Keratinocyte (primary cell): ENCODE results near the gene REPS2. TPM values are rescaled to one million over a fixed set of nuclear protein-coding genes. Genes with fewer than 3 reads are reported as not detected.

Source experiments
- DNase-seq: peaks from one replicate; pipeline ENCODE4 v3.0.0-alpha.2; 2011; ENCODE audit warnings: low read depth, missing footprints, low spot score
- FAIRE-seq: peaks from 2 replicates; lab custom pipeline; 2011; peaks lifted over from hg19 to GRCh38; lab: Jason Lieb, UNC
- H2AFZ ChIP-seq: 2 replicates; pipeline ENCODE4 v1.6.0; 2012; ENCODE audit warnings: low read length, control low read depth, inconsistent platforms; ENCODE audit not compliant: control insufficient read depth
- H3K27ac ChIP-seq: 2 replicates; pipeline ENCODE4 v1.5.1; 2011; ENCODE audit warnings: low read length; ENCODE audit not compliant: control insufficient read depth, insufficient read depth
- H3K27me3 ChIP-seq: 3 replicates; pipeline ENCODE4 v1.6.0; 2011; ENCODE audit warnings: low read length; ENCODE audit not compliant: control insufficient read depth, insufficient read depth; ENCODE audit errors: extremely low read depth
- H3K36me3 ChIP-seq, 2 experiments: 2 replicates in 1 of 2; 3 replicates in 1 of 2; pipeline ENCODE4 v1.5.1; 2011; ENCODE audit warnings: low read length in 2 of 2, mild to moderate bottlenecking in 1 of 2; ENCODE audit not compliant: control insufficient read depth in 2 of 2, insufficient read depth in 2 of 2; ENCODE audit errors: extremely low read depth in 1 of 2
- H3K4me1 ChIP-seq: 3 replicates; pipeline ENCODE4 v1.5.1; 2011; ENCODE audit warnings: low read length; ENCODE audit not compliant: control insufficient read depth, insufficient read depth; ENCODE audit errors: extremely low read depth
- H3K4me2 ChIP-seq: 3 replicates; pipeline ENCODE4 v1.6.0; 2011; ENCODE audit warnings: low read depth, low read length; ENCODE audit not compliant: control insufficient read depth, insufficient read depth; ENCODE audit errors: extremely low read depth
- H3K4me3 ChIP-seq, 3 experiments: fragments of 200-600 bp in 1 of 3; sonication (generic) in 1 of 3; 2 replicates in 2 of 3; 3 replicates in 1 of 3; pipeline ENCODE4 v1.5.1; 2011 to 2016; ENCODE audit warnings: low read length in 3 of 3, mild to moderate bottlenecking in 3 of 3, control low read depth in 2 of 3, inconsistent platforms in 1 of 3, low read depth in 1 of 3, mixed read lengths in 1 of 3, mixed run types in 1 of 3, moderate library complexity in 1 of 3; ENCODE audit not compliant: control insufficient read depth in 2 of 3, insufficient read depth in 2 of 3; ENCODE audit errors: extremely low read depth in 1 of 3
- H3K79me2 ChIP-seq: 2 replicates; pipeline ENCODE4 v1.6.0; 2012; ENCODE audit warnings: low read length; ENCODE audit not compliant: control insufficient read depth, insufficient read depth
- H3K9ac ChIP-seq: 3 replicates; pipeline ENCODE4 v1.6.0; 2011; ENCODE audit warnings: low read length; ENCODE audit not compliant: control insufficient read depth, insufficient read depth; ENCODE audit errors: extremely low read depth
- H3K9me1 ChIP-seq: 3 replicates; pipeline ENCODE4 v1.6.0; 2011; ENCODE audit warnings: low read length; ENCODE audit not compliant: control insufficient read depth, insufficient read depth; ENCODE audit errors: extremely low read depth
- H3K9me3 ChIP-seq: 2 replicates; pipeline ENCODE4 v1.5.1; 2012; ENCODE audit warnings: low read depth, low read length; ENCODE audit not compliant: control insufficient read depth
- H4K20me1 ChIP-seq: 3 replicates; pipeline ENCODE4 v1.6.0; 2011; ENCODE audit warnings: low read length; ENCODE audit not compliant: control insufficient read depth, insufficient read depth; ENCODE audit errors: extremely low read depth
- CTCF ChIP-seq, 3 experiments: IDR thresholded peaks in 1 of 3; conservative IDR thresholded peaks in 1 of 3; optimal IDR thresholded peaks in 1 of 3; 2 replicates in 2 of 3; 3 replicates in 1 of 3; pipeline versions ENCODE3 to v1.5.1; 2011; ENCODE audit warnings: low read length in 3 of 3, mild to moderate bottlenecking in 3 of 3, moderate library complexity in 2 of 3, control low read depth in 1 of 3, inconsistent platforms in 1 of 3; ENCODE audit not compliant: insufficient read depth in 2 of 3; ENCODE audit errors: extremely low read depth in 1 of 3
- EZH2 ChIP-seq: IDR thresholded peaks from one replicate; pipeline ENCODE4 v1.6.1; 2012; ENCODE audit warnings: inconsistent platforms, mild to moderate bottlenecking, low read length, moderate library complexity
- dilution Hi-C: fragments of 300-500 bp; cut with MboI; formaldehyde crosslinking; loops from one replicate; pipeline ENCODE4 v1.7.0; 2020; ENCODE audit warnings: low sequenced_read_pairs; ENCODE audit not compliant: extremely low pct_ligation_motif_present
- polyA plus RNA-seq, 5 experiments: library from polyadenylated mRNA; depleted of rRNA in 3 of 5; stranded (reverse) in 3 of 5; stranded (forward) in 1 of 5; unstranded in 1 of 5; fragments of >200 nt; gene quantifications; 1 replicate in 1 of 5; 2 replicates in 3 of 5; 3 replicates in 1 of 5; pipeline versions ENCODE4 v1.2.1 to v1.2.3, GENCODE V29; 2011 to 2012; ENCODE audit warnings: missing spikeins in 2 of 5, low read depth in 1 of 5, low replicate concordance in 1 of 5

The REPS2 gene
- polyA plus RNA-seq, 1 donor (not counting 4 experiments of a cell fraction or from before 2014, with no cell fraction given): 2.4 TPM

DNA sequence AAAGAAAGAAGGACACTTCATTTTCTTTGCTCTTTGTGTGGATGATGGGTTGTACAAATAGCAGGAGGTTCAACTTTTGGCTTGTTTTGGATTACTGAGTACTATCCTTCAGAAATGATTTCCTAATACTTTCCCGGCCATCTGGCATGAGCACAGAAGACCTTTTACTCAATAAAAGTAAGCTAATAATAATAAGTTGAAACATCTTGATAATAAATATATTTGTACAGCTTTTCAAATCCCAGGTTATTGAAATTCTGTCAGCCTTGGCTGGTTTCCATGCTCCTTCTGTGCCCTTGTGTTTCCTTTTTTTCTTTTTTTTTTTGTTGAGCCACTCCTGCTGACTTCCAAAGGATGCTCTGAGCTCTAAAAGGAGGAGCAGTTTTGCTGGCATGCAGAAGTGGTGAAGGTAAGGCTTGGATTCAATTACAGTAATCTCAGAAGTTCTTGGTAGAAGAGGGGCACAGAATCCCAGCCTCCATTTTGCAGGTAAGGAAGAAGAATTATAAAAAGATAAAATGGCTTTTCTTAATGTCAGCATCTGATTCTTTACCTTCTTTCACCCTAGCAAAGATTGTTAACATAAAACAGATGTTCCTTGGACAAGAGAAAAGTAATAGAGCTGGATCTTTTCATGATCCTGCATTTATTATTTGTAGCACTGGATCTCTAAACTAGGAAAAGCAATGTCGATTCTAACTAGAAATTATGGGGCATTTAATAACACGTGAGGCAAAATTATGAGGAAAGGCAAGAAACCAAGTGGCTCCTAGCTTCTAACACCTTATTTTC lies 31.9 kb downstream of the REPS2 start:
- Histone ChIP-seq H3K9me1 (no peaks in the 10 kb centered on the region), H4K20me1 (no peaks in the 10 kb centered on the region), H3K27me3 (no peaks in the 10 kb centered on the region), H3K4me3 (no peak overlapping the region), H2AFZ (no peak overlapping the region), H3K79me2 (no peaks in the 10 kb centered on the region), H3K36me3 (no peaks in the 10 kb centered on the region), H3K9ac (no peak overlapping the region), H3K4me2 (no peak overlapping the region), H3K9me3 (no peaks in the 10 kb centered on the region), H3K27ac (no peak overlapping the region), H3K4me1 (no peaks in the 10 kb centered on the region)
- dilution Hi-C loops: no loop called here
- TF ChIP-seq CTCF (optimal IDR thresholded peaks at IDR 0.05 in 1 of 3, IDR thresholded peaks at IDR 0.05 in 1 of 3, conservative IDR thresholded peaks at IDR 0.05 in 1 of 3; ENCODE audit: extremely low read depth in 1 of 3, insufficient read depth in 2 of 3, low read length in 3 of 3): no peak
- DNase-seq (no peak), FAIRE-seq (no peak)

DNA sequence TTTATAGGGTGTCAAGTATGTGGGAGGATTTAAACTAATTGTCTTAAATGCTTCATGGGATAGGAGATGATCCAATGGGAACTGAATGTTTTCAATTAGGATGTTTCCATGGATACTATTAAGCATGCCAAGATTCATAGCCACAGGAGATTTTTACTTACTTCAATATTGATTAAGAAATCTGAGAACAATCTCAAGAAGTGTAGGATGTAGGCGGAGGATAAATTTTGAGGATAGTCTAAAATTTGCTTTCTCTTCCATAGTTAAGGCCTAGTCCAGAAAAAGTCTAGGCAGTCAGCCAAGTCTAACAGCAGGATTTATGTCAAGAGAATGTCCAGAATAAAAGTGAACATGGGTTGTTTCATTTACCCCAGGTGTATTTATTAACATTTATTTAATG lies 32.8 kb downstream of the REPS2 start:
- no peaks in the 10 kb centered on the region for H3K79me2 ChIP-seq
- no peak overlapping the region for H2AFZ ChIP-seq
- no peak for FAIRE-seq

More for the DNA sequence above, 32.8 kb downstream of the REPS2 start:
- TF ChIP-seq CTCF (optimal IDR thresholded peaks at IDR 0.05 in 1 of 3, IDR thresholded peaks at IDR 0.05 in 1 of 3, conservative IDR thresholded peaks at IDR 0.05 in 1 of 3; ENCODE audit: extremely low read depth in 1 of 3, insufficient read depth in 2 of 3, low read length in 3 of 3) (no peak), EZH2 (no peak)
- no peak for DNase-seq
- H3K4me1 ChIP-seq: no peaks in the 10 kb centered on the region
- no peaks in the 10 kb centered on the region for H3K9me3 ChIP-seq
- no peaks in the 10 kb centered on the region for H4K20me1 ChIP-seq
- no peak overlapping the region for H3K27ac ChIP-seq
- no peak overlapping the region for H3K4me3 ChIP-seq
- H3K36me3 ChIP-seq: no peaks in the 10 kb centered on the region
- H3K9me1 ChIP-seq: no peaks in the 10 kb centered on the region
- H3K27me3 ChIP-seq: no peaks in the 10 kb centered on the region
- no peak overlapping the region for H3K9ac ChIP-seq
- no peak overlapping the region for H3K4me2 ChIP-seq
- dilution Hi-C loops: no loop called here
